ENCODE measurements around the gene RAD51B. TPM values are rescaled to one million over a fixed set of nuclear protein-coding genes. Genes with fewer than 3 reads are reported as not detected.

The RAD51B gene
- total and polyA plus RNA-seq, 4 donors, result 2.8 to 39.6 (median 13.3) TPM; not detected in 1

DNA sequence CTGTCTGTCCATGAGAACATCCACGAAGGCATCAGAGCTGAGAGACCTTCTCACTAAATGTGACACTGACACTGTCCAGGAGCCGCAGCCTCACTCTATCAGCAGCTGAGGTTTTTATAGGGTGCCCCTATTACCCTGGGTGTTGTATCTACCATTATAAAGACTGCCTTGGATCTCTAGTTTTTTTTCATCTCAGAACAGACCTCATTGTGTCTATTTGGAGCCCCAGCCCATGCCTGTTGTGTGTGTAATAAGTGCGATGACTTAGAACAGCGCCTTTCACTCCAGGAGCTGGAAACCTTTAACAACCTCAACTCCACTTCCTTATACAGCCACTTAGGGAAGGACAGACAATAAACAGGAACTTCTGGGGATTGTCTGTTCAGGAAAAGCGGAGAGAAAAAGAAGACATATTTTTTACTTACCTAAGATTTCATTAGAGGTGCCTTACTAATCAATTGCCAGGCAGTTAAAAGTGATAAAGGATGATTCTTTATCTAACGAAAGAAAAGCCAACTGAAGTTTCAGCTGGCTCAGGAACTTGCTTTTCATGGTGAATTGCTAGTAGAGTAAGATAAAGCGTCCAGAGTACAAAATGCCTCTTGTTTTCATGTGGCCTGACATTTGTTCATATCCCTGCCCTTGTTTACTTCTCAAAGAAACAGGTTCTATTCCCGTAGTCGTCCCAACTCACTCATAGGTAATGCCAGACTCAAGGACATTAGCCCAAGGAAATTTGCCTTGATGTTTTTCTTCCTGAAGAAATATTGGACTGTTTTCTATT lies 420.6 kb downstream of the RAD51B start:
- peaks cover 0 to 7% of the 10 kb centered on the region in 2 donors for H3K4me1 ChIP-seq (ENCODE audit: control insufficient read depth in 1 of 2, insufficient read depth in 2 of 2, low read length in 2 of 2)
- H3K9me3 ChIP-seq (ENCODE audit: control insufficient read depth, low read length), result no peaks in the 10 kb centered on the region
- H3K27ac ChIP-seq (ENCODE audit: low read depth in 1 of 2, low read length in 2 of 2), result no peak overlapping the region
- H3K4me3 ChIP-seq (ENCODE audit: low read length in 2 of 2), result no peak overlapping the region
- no peaks in the 10 kb centered on the region for H3K36me3 ChIP-seq (ENCODE audit: control insufficient read depth in 1 of 2, insufficient read depth in 2 of 2, low read length in 1 of 2)
- intact Hi-C loops (cut with DNase I), result loop anchor here in 1 of 2 donors (10.0 kb wide), 2 partner anchors 305 to 445 kb away; no protein-coding TSS in a partner anchor
- no peak for DNase-seq
- WGBS, 2 donors, result 78 to 87% methylated on average over 9 of the region's 9 CpGs
- H3K27me3 ChIP-seq (ENCODE audit: control insufficient read depth in 1 of 2, insufficient read depth in 2 of 2, low read length in 1 of 2), result no peaks in the 10 kb centered on the region
- no peak for ATAC-seq (ENCODE audit: low FRiP score)

DNA sequence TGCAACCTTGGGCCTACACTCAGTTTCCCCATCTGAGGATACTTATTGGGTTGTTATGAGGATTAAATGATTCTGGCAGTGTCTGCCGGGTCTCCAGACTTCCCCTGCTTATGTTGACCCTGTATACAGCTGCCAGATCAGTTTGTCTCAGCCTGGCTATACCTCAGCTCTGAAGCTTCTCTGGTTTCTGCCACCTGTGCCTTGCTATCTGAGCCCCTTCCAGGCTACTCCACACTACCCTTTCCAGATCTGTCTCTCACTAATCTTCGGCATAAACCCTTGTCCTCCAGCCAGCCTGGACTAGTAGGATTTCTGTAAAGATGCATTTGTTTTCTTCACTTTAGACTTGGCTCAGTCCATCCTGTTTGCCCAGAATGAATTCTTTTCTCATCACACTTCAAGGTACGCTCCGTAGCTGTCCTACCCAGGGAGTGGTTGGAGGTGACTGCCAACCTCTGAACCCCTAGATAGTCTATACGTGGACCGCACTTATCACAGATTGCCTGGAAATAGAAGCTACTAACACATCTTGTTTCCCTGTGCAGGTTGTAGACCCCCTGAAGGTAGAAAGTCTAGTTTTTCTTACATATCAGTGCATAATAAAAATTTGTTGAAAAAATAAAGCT lies 422.4 kb downstream of the RAD51B start:
- Histone ChIP-seq H3K9me3 (ENCODE audit: control insufficient read depth, low read length) (no peaks in the 10 kb centered on the region), H3K27ac (ENCODE audit: low read depth in 1 of 2, low read length in 2 of 2) (no peak overlapping the region), H3K27me3 (ENCODE audit: control insufficient read depth in 1 of 2, insufficient read depth in 2 of 2, low read length in 1 of 2) (no peaks in the 10 kb centered on the region), H3K36me3 (ENCODE audit: control insufficient read depth in 1 of 2, insufficient read depth in 2 of 2, low read length in 1 of 2) (no peaks in the 10 kb centered on the region), H3K4me1 (ENCODE audit: control insufficient read depth in 1 of 2, insufficient read depth in 2 of 2, low read length in 2 of 2) (peaks cover 6 to 7% of the 10 kb centered on the region in 2 donors), H3K4me3 (ENCODE audit: low read length in 2 of 2) (no peak overlapping the region)
- ATAC-seq (ENCODE audit: low FRiP score) (no peak), DNase-seq (no peak)
- 95 to 98% methylated on average over 6 of the region's 6 CpGs for WGBS, 2 donors
- intact Hi-C loops (cut with DNase I), result loop anchor here in 1 of 2 donors (10.0 kb wide), 2 partner anchors 303 to 443 kb away; no protein-coding TSS in a partner anchor

DNA sequence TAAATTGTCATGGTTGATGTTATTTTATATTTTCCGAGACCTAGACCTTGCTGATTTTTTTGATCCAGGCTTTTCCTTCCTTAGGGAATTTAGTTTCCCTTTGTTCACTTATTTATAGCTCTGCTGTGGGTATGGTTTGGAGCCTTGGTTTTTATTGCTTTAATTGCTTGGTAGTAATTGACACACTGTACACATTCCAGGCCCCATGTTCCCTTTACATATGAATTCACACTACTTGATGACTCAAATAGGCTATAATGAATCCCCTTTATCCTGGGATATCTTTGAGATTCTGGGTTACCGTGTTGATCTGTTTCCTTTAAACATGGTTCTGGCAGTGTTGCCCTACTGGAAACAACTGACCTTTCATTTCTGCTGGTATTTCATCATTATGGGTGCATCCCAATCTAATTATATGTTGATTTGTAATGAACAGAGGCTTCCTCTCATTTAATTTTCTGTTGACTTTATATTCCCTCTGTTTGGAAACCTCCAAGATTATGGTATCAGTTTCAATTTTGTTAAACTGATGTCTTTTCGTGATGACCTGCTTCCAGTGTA lies 424.0 kb downstream of the RAD51B start:
- Histone ChIP-seq H3K27ac (ENCODE audit: low read depth in 1 of 2, low read length in 2 of 2) (no peak overlapping the region), H3K36me3 (ENCODE audit: control insufficient read depth in 1 of 2, insufficient read depth in 2 of 2, low read length in 1 of 2) (no peaks in the 10 kb centered on the region), H3K4me3 (ENCODE audit: low read length in 2 of 2) (no peak overlapping the region), H3K27me3 (ENCODE audit: control insufficient read depth in 1 of 2, insufficient read depth in 2 of 2, low read length in 1 of 2) (no peaks in the 10 kb centered on the region), H3K4me1 (ENCODE audit: control insufficient read depth in 1 of 2, insufficient read depth in 2 of 2, low read length in 2 of 2) (peaks cover 6 to 7% of the 10 kb centered on the region in 2 donors), H3K9me3 (ENCODE audit: control insufficient read depth, low read length) (no peaks in the 10 kb centered on the region)
- intact Hi-C loops (cut with DNase I), result loop anchor here in 1 of 2 donors (10.0 kb wide), 2 partner anchors 301 to 441 kb away; no protein-coding TSS in a partner anchor
- ATAC-seq (ENCODE audit: low FRiP score), result no peak
- WGBS, 2 donors, result 91% methylated on average over 3 of the region's 3 CpGs
- DNase-seq, result no peak

DNA sequence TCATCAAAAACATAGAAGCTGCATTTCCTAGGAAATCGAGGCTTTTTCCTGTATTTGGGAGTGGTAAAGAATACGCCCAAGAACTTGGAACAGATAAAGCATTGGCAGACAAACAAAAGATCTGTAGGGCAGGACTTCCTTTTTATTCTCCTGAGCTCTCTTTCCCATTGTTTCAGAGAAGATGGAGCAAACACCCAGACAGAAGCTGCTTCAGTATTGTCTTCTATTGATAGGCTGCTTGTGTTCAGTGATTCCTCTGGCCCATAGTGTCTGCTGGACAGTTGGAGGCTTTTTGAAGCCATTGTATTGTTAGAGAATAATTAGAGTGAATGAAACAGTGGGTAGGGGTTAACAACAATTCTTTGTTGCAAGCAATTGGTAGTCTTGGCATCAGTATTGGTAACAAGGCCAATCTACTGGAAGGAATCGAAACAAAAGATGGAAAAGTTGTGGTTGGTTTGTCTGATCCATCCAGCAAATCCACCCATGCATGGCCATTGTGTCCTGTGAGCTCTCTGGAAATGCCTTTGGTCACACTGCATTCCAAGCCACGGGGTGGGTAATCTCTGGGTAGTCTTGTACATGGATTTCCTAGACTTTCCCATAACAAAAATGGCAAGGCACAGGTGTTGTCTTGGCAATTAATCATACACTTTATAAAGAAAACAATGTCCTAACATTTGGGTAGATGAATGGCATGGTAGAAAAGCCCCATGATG lies 424.8 kb downstream of the RAD51B start:
- ATAC-seq (ENCODE audit: low FRiP score), result no peak
- Histone ChIP-seq H3K4me1 (ENCODE audit: control insufficient read depth in 1 of 2, insufficient read depth in 2 of 2, low read length in 2 of 2) (peaks cover 7 to 10% of the 10 kb centered on the region in 2 donors), H3K27ac (ENCODE audit: low read depth in 1 of 2, low read length in 2 of 2) (no peak overlapping the region), H3K4me3 (ENCODE audit: low read length in 2 of 2) (no peak overlapping the region), H3K27me3 (ENCODE audit: control insufficient read depth in 1 of 2, insufficient read depth in 2 of 2, low read length in 1 of 2) (no peaks in the 10 kb centered on the region), H3K36me3 (ENCODE audit: control insufficient read depth in 1 of 2, insufficient read depth in 2 of 2, low read length in 1 of 2) (no peaks in the 10 kb centered on the region), H3K9me3 (ENCODE audit: control insufficient read depth, low read length) (no peaks in the 10 kb centered on the region)
- intact Hi-C loops (cut with DNase I), result loop anchor here in 1 of 2 donors (10.0 kb wide), 2 partner anchors 300 to 440 kb away; no protein-coding TSS in a partner anchor
- no peak for DNase-seq
- 54 to 56% methylated on average over 4 of the region's 4 CpGs for WGBS, 2 donors

DNA sequence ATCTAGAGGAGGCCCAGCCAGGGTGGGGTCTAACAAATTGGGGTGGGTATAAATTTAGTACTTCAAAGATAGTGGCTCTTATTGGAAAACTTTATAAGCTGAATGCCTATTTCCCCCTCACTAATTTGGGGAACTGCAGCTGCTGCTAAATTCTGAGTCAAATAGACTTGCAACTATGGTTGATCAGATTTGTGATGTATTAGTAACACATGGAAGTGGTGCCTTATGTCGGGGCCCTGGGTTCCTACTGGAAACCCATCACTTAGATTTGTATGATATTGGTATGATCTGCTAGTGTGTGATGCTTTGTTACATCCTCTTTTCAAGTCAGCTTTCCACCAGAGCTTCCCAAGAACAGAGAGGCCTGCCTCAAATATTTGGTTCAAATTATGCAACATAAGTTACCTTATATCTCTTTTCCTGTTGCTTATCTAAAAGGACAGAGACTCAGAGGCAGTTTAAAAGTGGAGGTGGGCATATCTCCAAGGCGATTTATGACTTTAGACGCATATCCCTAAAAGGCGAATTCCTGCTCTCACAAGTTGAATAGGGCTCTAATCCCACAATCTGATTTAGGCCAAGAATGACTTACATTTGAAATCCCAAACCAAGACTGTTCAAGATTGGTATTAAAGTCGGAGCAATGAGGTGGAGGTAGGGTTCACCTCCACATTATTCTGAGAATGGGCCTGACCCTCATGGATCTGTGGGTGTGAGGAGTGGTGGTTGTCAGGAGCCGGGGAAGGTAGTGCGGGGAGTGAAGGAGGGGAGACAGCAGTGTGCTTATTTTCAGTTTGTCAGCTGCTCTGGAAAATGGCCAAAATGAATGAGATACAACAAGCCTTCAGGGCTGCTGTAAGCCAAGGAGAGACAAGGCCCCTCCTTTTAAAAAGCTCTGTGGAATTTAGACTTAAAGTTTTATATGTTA lies 425.8 kb downstream of the RAD51B start:
- intact Hi-C loops (cut with DNase I), result loop anchor here (5.0 to 10.0 kb wide), 4 partner anchors 147 to 439 kb away; no protein-coding TSS in a partner anchor
- Histone ChIP-seq H3K4me3 (ENCODE audit: low read length in 2 of 2) (no peak overlapping the region), H3K27ac (ENCODE audit: low read depth in 1 of 2, low read length in 2 of 2) (peak overlapping the region; percentile 95 to 98), H3K4me1 (ENCODE audit: control insufficient read depth in 1 of 2, insufficient read depth in 2 of 2, low read length in 2 of 2) (peaks cover 7 to 12% of the 10 kb centered on the region in 2 donors), H3K36me3 (ENCODE audit: control insufficient read depth in 1 of 2, insufficient read depth in 2 of 2, low read length in 1 of 2) (no peaks in the 10 kb centered on the region), H3K9me3 (ENCODE audit: control insufficient read depth, low read length) (no peaks in the 10 kb centered on the region), H3K27me3 (ENCODE audit: control insufficient read depth in 1 of 2, insufficient read depth in 2 of 2, low read length in 1 of 2) (no peaks in the 10 kb centered on the region)
- ATAC-seq (ENCODE audit: low FRiP score) (peak; percentile 12), DNase-seq (no peak)
- WGBS, 2 donors, result 13 to 18% methylated on average over 7 of the region's 7 CpGs

DNA sequence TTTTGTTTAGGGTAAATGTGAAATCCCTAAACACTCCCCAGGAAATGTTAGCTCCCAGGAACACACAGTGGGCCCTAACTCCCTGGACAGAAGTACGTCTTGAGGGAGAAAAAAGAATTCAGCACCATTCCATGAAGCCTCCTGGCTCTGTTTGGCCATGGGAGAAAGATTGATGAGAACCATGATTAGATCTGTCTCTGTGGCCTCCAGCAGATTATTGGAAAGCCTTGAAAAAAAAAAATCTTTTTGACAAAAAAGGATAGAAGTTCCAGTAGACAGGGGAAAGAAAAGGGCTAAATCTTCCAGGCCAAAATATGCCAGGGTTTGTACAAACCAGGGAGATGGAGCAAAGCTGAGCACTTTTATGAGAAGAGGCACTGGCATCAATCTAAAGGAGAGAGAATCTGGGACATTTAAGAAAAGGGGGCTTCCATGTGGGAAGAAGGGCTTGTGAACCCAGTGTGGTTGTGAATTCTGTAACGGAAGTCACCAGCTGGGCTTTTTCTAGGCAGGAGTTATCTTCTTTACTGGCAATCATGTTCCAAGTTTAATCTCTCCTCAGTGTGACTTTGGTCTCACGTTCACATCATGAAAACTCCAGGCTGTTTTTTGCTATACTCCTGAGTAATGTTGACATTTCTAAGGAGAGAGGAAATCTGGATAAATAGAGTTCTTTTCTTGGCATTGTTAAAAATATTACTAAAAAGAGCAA lies 426.7 kb downstream of the RAD51B start:
- ATAC-seq (ENCODE audit: low FRiP score) (no peak), DNase-seq (no peak)
- 6 to 7% methylated on average over 3 of the region's 3 CpGs for WGBS, 2 donors
- intact Hi-C loops (cut with DNase I), result loop anchor here (5.0 to 10.0 kb wide), 4 partner anchors 146 to 439 kb away; no protein-coding TSS in a partner anchor
- Histone ChIP-seq H3K4me1 (ENCODE audit: control insufficient read depth in 1 of 2, insufficient read depth in 2 of 2, low read length in 2 of 2) (peaks cover 16 to 18% of the 10 kb centered on the region in 2 donors), H3K4me3 (ENCODE audit: low read length in 2 of 2) (no peak overlapping the region), H3K36me3 (ENCODE audit: control insufficient read depth in 1 of 2, insufficient read depth in 2 of 2, low read length in 1 of 2) (no peaks in the 10 kb centered on the region), H3K27ac (ENCODE audit: low read depth in 1 of 2, low read length in 2 of 2) (peak overlapping the region; percentile 95 to 98), H3K27me3 (ENCODE audit: control insufficient read depth in 1 of 2, insufficient read depth in 2 of 2, low read length in 1 of 2) (no peaks in the 10 kb centered on the region), H3K9me3 (ENCODE audit: control insufficient read depth, low read length) (no peaks in the 10 kb centered on the region)

DNA sequence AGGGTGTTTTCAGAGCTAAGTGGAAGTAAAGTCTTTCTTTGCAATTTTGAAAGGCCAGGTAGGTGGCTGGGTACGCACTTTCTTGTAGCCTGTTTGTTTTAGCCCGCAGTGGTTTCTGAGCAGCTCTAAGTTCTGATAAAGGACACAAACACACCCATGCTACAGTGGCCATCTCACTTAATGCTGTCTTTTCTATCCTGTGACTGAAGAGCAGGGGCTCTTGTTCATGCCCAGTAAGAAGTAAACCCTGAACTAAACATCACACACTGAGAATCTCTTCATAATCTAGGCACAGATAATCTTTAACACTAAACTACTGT lies 427.2 kb downstream of the RAD51B start:
- no peaks in the 10 kb centered on the region for H3K36me3 ChIP-seq (ENCODE audit: control insufficient read depth in 1 of 2, insufficient read depth in 2 of 2, low read length in 1 of 2)
- peaks cover 19 to 21% of the 10 kb centered on the region in 2 donors for H3K4me1 ChIP-seq (ENCODE audit: control insufficient read depth in 1 of 2, insufficient read depth in 2 of 2, low read length in 2 of 2)
- H3K27ac ChIP-seq (ENCODE audit: low read depth in 1 of 2, low read length in 2 of 2), result peak overlapping the region; percentile 67 to 95
- no peaks in the 10 kb centered on the region for H3K27me3 ChIP-seq (ENCODE audit: control insufficient read depth in 1 of 2, insufficient read depth in 2 of 2, low read length in 1 of 2)
- DNase-seq, result no peak
- no peak overlapping the region for H3K4me3 ChIP-seq (ENCODE audit: low read length in 2 of 2)
- ATAC-seq (ENCODE audit: low FRiP score), result no peak
- WGBS, 2 donors, result 2 to 3% methylated on average over 2 of the region's 2 CpGs
- intact Hi-C loops (cut with DNase I), result loop anchor here (5.0 to 10.0 kb wide), 4 partner anchors 146 to 438 kb away; no protein-coding TSS in a partner anchor
- no peaks in the 10 kb centered on the region for H3K9me3 ChIP-seq (ENCODE audit: control insufficient read depth, low read length)

Measured in aorta (tissue), 5 donors.